GM18870 (cell line): ENCODE results near the gene IGLON5.
A peak's percentile ranks its signal among the peaks of the same experiment; 100 is the strongest.

ENCODE experiments used
- ATAC-seq: cut with Tn5 transposase; IDR thresholded peaks from one replicate; pipeline ENCODE4 v1.9.1; 2021; ENCODE audit warnings: moderate library complexity; ENCODE audit not compliant: unreplicated experiment

IGLON5 gene

DNA sequence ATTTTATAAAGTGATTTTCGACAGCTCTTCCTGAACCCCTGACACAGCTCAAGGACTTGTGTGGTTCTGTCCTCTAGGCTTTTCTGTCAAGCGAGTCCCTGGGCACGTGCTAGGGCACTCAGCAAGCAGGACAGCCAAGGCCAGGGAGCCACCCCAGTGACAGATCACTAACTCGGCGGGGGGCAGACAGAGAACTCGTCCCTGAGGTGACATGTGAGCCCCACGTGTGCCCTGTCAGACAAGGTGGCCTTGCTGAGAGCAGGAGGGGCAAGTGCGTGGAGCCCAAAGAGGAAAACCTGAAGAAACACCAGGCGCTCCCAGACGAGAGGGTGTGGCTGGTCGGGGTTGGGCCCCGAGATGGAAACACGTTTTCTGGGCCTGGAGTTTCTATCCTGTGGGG lies 49.8 kb downstream of the IGLON5 start:
- no peak for ATAC-seq

DNA sequence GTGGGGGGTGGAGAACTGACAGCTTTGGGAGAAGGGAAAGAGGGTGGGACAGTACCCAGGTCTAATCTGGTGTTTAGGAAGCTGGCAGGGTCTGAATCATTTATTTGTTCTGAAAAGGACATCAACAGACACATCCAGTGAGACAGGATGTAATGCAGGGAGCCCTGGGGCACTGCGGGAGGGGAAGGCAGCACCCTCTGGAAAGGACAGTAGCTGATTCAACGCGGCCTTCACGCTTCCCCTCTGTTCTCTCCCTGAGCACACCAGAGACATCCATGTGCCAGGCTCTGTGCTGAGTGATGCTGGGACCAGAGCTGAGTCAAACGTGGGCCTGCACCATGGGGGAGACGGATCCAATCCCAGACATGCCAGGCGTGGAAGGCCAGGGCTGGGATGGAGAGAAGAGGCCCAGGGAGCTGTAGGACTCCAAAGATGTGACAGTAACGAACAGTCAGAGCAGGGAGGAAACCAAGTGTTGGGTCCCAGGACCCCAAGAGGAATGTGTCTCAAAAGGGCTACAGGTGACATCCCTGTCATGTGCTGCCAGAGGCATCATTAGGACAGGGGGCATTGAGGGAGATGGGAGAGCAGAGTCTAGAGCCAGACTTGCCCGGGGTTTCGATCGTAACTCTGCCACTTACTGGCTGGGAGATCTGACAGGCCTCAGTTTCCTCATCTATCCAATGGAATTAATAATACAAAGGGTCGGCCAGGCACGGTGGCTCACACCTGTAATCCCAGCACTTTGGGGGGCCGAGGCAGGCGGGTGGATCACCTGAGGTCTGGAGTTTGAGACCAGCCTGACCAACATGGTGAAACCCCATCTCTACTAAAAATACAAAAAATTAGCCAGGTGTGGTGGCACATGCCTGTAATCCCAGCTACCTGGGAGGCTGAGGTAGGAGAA lies 53.0 kb downstream of the IGLON5 start:
- ATAC-seq: no peak

DNA sequence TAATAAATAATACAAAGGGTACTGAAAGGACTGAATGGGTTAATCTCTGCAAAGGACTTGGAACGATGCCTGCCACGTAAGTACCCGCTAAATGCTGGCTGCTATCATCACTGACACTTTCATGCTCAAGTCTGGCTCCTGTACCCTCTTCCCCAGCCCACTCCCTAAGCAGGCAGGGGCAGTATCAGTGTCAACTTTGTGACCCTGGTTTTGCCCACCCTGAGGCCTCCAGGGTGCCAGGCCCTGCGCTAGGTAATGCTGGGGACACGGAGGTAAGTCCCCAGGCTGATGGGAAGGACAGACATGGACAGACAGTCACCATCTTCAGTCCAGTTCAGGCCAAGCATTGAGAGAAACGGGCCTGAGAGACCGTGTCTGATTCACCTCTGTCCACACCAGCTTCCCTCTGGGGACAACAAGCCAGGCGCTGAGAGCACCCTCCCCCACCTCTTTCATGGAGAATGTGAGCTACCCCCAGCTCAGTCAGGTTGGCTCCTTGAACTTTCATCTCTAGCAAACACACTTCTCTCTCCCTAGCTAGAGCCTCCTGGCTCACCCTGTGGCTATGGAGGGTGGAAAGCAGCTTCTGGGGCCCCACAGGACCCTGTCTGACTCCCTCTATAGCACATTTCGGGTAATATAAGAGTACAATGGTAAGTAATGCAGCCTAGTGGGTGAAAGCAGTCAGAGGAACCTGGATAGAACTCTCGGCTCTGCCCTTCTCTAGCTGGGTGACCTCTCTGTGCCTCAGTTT lies 53.9 kb downstream of the IGLON5 start:
- ATAC-seq: no peak

DNA sequence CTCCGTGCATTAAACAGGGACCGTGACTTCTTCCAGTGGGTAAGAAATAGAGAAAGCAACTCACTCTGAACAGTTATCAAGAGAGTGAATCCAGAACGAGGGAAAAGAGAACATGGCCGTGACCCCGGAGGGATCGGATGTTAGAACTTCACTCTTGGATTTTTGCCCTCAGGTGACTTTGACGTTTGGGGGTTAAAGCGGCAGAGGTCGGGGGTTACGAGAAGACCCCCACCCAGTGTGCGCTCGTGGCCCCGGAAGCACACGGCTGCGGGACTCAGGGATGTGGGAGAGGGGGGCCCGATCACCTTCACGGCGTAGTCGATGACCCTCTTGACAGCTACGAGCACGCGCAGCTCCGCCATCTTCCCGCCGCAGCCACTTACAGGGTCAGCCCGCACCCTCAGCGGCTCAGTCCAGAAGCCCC lies 54.5 kb downstream of the IGLON5 start, which contains the start of gene ETFB:
Gene ETFB (minus strand): TSS at position 424 of the 424 bp plus-strand sequence. CDS start 62 bp downstream, at position 362.
- ATAC-seq: no peak

DNA sequence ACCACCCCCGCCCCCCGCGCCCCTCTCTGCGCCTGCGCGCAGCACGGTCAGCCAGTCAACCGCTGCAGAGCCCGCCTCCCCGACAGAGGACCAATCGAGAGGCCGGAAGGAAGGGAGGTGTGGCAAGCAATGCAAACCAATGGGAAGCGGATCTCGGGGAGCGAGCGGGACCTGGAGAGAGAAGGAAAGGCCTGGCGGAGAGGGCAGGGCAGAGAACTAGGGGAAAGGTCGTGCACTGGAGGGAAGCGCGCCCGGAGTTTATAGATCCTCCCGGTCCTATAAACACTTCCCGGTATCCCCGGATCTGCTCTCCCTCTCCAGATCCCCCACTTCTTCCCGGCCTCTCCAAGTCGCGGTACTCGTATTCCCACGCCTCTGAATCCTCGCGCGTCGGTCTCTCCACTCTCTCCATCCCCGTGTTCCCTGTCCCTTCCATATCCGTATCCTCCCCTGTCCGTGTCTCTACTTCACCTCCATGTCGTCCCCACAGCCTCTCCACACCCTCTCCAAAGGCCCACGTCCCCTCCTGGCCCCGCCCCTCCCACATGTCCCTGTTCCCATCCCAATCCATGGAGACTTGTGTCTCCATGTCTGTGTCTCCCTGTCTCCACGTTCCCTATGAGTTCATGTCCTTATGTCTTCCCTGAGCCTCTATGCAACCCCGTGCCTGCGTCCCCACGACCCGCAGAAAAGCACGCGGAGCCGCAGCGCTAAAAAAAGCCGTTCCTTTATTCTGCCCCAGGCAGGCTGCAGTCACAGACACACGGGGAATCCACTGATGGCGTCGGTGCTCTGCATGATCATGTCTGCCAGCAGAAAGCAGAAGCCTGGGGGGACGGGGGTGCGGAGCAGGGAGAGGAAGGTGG lies 55.2 kb downstream of the IGLON5 start:
- ATAC-seq: peak; percentile 41

DNA sequence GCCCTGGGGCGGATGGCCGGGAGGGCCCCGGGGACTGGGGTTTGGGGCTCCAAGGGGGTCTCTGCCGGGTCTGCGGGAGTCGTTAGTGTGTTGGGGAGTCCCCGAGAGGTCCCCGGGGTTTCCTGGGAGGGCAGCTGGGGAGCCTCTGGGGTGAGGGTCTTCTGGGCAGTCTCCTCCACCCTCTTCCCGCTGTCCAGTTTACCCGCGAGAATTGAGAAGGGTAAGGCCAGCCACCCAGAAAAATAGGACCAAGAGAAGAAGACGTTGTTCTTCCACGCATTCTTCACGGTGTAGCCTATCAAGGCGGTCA lies 55.8 kb downstream of the IGLON5 start:
- no peak for ATAC-seq

DNA sequence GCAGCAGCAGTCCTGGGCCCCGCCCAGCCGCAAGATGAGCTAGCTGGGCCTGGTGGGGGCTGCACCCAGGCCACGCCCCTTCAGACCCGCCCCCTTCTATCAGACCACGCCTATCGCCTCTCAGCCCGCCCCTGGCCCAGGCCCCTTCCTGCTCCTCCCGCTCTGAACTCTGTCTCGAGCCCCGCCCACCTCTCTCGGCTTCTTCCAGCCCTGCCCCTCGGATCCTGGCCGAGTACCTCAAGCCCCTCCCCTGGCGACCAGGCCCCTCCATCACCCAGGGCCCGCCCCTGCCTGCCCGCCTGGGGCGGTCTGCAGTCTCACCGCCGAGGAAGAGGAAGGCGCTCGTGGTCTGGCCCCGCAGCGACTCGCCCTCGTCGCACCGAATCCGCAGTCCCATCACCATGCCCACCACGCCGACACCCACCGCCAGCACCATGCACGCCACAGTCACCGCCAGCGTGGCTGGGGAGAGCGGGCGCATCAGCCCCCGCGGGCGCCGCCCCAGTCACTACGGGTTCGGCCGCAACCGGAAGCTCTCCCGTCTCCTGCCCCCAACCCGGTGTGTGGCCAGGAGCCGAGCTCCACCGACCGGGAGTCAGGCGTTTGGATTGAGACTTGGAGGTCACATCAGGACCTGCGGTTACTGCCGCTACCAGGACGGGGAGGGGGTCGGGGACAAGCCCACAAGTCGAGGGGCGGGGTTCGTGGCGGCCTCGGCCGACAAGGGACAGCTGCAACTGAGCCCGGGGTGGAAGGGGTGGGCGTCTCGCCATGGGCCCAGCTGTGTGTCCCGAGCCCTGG lies 56.3 kb downstream of the IGLON5 start:
- ATAC-seq: peak; percentile 50

DNA sequence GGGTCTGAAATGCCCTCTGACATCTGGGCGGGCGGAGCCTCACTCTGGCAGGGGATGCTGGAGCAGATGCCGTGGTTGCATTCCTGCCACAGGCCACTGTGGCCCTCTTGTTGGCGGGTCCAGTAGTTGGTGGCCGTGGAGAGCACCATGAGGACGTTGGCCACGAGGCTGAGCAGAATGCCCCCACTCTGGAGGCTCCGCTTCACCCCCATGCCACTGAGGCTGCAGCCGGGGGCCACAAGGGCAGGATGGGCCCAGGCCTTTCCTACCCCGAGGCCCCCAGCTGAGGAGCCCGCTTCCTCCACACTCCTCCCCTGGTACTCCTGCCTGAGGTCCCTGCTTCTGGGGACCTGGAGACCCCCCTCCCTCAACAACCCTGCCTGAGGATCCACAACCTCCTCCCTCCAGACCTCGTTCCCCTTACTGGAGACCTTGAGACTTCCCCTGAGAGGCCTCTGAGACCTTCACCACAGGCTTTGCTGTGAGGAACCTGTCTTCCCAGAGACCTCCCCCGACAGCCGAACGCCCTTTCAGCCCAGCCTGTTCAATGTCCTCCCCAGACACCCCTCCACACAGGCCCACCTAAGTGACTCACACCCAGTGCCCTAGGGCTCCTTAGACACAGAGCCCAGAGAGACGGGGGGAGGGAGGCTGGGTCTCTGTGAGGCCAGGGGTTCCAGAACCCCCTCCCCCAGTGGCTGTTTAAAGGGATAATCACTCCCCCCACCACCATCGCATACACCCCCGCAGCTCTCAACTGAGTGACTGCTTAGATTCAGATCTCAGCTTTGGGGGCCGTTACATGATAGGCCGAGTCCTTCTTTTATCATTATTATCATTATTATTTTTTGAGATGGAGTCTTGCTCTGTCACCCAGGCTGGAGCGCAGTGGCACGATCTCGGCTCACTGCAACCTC lies 57.2 kb downstream of the IGLON5 start, which contains the start of gene CLDND2:
Gene CLDND2 (minus strand): TSS at position 638 of the 917 bp plus-strand sequence. CDS start 426 bp downstream, at position 212.
- no peak for ATAC-seq

DNA sequence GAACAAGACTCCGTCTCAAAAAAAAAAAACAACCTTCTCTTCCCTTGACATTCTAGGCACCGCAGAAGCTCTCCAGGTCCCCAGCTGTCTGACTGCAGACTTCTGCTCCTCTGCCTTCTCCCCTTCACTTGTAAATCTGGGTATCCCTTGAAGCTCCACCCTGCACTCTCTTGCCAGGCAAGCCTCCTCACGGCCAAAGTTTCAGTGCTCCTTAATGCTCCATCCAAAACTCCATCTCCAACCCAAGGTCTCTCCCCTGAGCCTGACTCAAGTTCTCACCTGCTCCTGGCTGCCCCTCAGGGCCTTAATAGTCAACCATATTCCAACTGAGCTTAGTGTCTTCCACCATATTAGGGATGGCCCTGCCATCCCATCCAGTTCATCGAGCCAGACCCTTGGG lies 58.8 kb downstream of the IGLON5 start:
- ATAC-seq: no peak

DNA sequence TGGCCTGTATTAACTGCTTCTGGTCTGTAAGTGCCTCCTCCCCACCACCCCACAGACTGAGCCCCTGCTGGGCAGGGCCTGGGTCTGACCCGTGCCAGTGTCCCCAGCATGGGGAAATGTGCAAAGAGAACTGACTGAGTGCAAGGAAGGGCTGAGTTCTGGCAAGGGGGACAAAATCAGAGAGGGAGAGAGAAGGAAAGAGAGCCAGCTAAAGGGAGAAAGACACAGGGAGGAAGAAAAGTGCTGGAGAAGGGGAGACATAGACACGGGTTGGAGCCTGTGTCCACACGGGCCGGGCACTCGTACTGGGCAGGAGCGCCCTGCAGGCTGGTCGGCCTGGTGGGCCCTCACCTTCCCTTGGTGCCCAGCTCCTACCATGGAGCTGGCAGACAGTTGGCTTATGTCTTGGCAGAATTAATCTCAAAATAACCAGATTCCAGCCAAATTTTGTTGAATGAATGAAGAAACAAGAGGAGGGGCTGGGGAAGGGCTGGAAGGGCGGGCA lies 59.8 kb downstream of the IGLON5 start:
- ATAC-seq: no peak

DNA sequence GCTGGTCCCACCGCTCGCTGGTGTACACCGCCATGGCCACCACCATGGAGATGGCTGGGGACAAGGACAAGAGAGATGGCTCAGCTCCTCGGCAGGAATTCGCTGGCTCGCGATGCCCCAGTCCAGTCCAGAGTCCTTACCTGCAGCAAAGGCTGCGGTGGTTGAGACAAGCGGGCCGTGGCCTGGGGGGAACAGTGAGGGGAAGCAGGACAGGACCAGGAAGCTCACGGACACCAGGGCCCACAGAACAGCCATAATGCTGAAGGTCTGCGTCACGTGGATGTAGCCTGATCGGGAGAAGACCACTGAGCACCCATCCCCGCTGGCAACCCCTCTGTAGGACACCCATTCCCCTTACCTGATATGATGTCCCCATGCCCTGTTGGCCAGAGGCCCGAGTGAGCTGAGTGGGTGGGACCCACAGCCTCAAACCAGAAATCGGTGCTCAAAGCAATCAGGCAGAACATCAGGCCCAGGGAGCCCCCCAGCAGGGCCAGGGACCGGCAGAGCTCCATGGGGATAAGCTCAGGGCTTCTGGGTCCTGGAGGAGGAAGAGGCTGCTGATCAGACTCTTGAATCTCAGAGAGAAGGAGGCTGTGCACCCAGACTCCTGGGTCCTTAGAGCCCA lies 60.7 kb downstream of the IGLON5 start:
- no peak for ATAC-seq

DNA sequence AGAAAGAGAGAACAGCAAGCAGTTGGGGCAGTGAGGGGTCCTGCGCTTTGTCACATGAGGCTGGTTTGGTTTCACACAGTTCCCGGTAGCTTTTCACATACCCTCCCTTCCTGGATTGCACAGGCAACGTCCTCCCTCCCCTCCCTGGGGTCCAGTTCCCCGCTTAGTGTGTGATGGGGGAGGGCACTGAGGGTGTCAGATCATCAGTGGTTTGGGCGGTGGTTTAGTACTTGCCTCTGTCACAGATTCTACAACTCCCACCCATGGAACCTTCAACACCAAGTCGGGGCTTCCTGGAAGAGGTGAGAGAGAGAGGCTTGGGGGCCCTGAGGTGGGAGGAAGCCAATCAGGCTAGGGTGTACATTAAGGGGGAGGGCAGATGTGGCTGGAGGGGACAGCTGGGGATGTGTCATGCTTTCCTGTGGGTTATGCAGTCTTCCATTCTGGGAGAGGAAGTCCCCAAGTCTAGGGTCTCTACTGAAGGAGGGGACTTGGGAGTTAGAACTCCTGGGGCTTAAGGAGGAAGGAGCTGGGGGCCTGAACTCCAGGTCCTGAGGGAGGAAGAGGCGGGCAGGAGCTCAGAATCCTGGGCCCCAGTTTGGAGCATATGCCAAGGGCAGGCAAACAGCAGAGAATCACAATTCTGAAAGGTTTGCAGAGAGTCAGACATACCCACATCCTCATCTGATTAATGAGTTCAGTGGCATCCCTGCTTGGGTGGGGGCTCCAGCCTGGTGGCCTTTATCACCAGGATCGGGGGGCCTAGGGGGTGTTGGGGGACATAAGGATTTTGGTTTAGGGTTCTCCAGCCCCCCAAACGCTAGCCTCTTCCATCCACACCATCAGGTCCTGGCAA lies 61.4 kb downstream of the IGLON5 start, which contains the start of gene NKG7:
Gene NKG7 (minus strand): TSS at position 6 of the 856 bp plus-strand sequence. CDS start 119 bp downstream, outside the sequence.
- ATAC-seq: no peak

DNA sequence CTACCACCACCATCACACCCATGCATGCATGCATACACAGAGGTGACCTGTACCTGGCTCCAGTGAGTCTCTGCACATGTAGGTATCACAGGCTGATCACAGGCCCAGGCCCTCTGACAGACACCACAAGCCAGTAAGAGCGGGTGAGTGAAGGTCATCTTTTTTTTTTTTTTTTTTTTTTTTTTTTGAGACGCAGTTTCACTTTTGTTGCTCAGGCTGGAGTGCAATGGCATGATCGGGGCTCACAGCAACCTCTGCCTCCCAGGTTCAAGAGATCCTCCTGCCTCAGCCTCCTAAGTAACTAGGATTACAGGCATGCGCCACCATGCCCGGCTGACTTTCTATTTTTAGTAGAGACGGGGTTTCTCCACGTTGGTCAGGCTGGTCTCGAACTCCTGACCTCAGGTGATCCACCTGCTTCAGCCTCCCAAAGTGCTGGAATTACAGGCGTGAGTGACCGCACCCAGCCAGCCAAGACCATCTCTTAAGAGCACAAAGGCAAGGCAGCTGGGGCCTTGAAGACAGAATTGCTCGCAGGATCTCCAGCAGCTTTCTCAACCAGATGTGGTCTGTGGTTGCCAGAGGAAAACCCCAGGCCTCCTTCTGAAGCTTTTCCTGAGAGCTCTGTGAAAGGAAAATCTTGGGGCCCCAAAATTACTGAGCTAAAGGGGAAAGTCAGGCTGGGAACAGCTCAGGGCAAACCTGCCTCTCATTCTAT lies 64.2 kb downstream of the IGLON5 start:
- no peak for ATAC-seq

DNA sequence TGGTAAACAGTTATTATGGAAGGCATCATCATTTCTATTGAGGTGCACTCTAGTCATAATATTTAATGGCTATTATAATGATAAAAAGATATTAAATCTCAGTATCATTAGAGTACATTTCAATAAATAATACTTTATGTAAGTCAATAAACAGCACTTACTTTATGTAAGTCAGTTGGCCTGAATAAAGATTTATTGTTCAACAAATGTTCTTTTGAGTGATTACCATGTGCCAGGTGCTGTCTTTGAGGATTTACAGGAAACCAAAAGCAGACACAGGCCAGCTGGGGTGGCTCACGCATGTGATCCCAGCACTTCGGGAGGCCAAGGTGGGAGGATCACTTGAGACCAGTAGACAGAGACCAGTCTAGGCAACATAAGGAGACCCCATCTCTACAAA lies 66.0 kb downstream of the IGLON5 start:
- ATAC-seq: no peak

DNA sequence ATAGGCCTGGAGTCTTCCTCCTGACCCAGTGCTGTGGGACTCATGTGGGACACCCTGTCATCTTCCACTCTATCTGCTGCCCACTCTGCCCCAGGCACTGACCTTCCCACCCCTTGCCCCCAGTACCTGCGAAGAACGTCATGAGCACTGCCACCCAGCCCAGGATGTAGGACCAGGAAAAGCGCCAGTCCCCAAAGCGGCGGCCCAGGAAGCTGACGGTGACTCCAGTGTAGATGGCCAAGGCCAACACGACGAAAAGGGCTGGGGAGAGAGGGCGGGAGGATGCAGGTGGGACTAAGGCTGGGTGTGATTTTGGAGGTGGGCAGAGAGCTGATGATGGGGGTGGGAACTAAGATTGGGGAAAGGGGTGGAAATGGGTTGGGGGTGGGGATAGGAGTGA lies 68.9 kb downstream of the IGLON5 start:
- no peak for ATAC-seq
